ENCODE measurements around the gene MTA3. TPM values are rescaled to one million over a fixed set of nuclear protein-coding genes. Genes with fewer than 3 reads are reported as not detected.
"Not testable (repeated sequence)": the region's sequence is repeated elsewhere in the genome, so short reads cannot be mapped to it uniquely, and the experiment has no call there.

Gene MTA3
- total and polyA plus RNA-seq, 8 donors = 23.9 to 82.8 (median 70.6) TPM

GRCh38 chr2:42724886-42725285 is 156.5 kb downstream of the MTA3 start:
- H3K36me3 ChIP-seq = no peaks in the 10 kb centered on the region
- ATAC-seq (peak; percentile 14), DNase-seq (no peak)
- H3K4me1 ChIP-seq = no peaks in the 10 kb centered on the region
- H3K4me3 ChIP-seq = no peak overlapping the region
- intact Hi-C loops (cut with DNase I) = no loop called here
- H3K27ac ChIP-seq = no peak overlapping the region
- no peaks in the 10 kb centered on the region for H3K27me3 ChIP-seq
- no peak for TF ChIP-seq CTCF (IDR thresholded peaks at IDR 0.05)
- peaks cover 0 to 7% of the 10 kb centered on the region in 2 donors for H3K9me3 ChIP-seq

- no peak overlapping the region for H3K4me3 ChIP-seq
- no peaks in the 10 kb centered on the region for H3K4me1 ChIP-seq
- no peak for TF ChIP-seq CTCF (IDR thresholded peaks at IDR 0.05)
- H3K36me3 ChIP-seq = no peaks in the 10 kb centered on the region
- DNase-seq = peak in 1 of 4 donors; percentile 36
- H3K27ac ChIP-seq = no peak overlapping the region
- H3K27me3 ChIP-seq = no peaks in the 10 kb centered on the region
- intact Hi-C loops (cut with DNase I) = no loop called here
- peak; percentile 30 for ATAC-seq
- H3K9me3 ChIP-seq = peaks cover 0 to 9% of the 10 kb centered on the region in 2 donors
Observed at GRCh38 chr2:42725657-42726056, 157.2 kb downstream of the MTA3 start.

- Histone ChIP-seq H3K27me3 (no peaks in the 10 kb centered on the region), H3K27ac (no peak overlapping the region), H3K36me3 (no peaks in the 10 kb centered on the region), H3K9me3 (peaks cover 0 to 9% of the 10 kb centered on the region in 2 donors), H3K4me1 (no peaks in the 10 kb centered on the region), H3K4me3 (no peak overlapping the region)
- intact Hi-C loops (cut with DNase I) = no loop called here
- TF ChIP-seq CTCF (IDR thresholded peaks at IDR 0.05) = no peak
- ATAC-seq (no peak), DNase-seq (no peak)
Observed at GRCh38 chr2:42726680-42727079, 158.2 kb downstream of the MTA3 start.

GRCh38 chr2:42731316-42731715 is 162.9 kb downstream of the MTA3 start:
- ATAC-seq; H3K4me3 ChIP-seq; H3K27ac ChIP-seq; H3K36me3 ChIP-seq; DNase-seq; H3K4me1 ChIP-seq; intact Hi-C loops (cut with DNase I); H3K27me3 ChIP-seq: not testable (repeated sequence)
- H3K9me3 ChIP-seq = peaks cover 0 to 18% of the 10 kb centered on the region in 2 donors

- no peak for ATAC-seq
- TF ChIP-seq CTCF (IDR thresholded peaks at IDR 0.05) = no peak
Observed at GRCh38 chr2:42733852-42734251, 165.4 kb downstream of the MTA3 start.

More at GRCh38 chr2:42733852-42734251, 165.4 kb downstream of the MTA3 start:
- Histone ChIP-seq H3K27me3 (no peaks in the 10 kb centered on the region), H3K27ac (no peak overlapping the region), H3K4me1 (no peaks in the 10 kb centered on the region), H3K4me3 (no peak overlapping the region), H3K9me3 (peaks cover 0 to 20% of the 10 kb centered on the region in 2 donors), H3K36me3 (peaks cover 0 to 9% of the 10 kb centered on the region in 2 donors)
- intact Hi-C loops (cut with DNase I) = no loop called here
- no peak for DNase-seq
